HUDEP-2 (cell line): Measurements from ENCODE around the gene HS6ST1.
A peak's percentile ranks its signal among the peaks of the same experiment; 100 is the strongest.

ENCODE experiments used
- DNase-seq, 76 experiments: peaks; one replicate each; lab custom pipeline; 2025; ENCODE audit not compliant: unreplicated experiment in 76 of 76; lab: John Stamatoyannopoulos, UW

HS6ST1 gene, protein sequence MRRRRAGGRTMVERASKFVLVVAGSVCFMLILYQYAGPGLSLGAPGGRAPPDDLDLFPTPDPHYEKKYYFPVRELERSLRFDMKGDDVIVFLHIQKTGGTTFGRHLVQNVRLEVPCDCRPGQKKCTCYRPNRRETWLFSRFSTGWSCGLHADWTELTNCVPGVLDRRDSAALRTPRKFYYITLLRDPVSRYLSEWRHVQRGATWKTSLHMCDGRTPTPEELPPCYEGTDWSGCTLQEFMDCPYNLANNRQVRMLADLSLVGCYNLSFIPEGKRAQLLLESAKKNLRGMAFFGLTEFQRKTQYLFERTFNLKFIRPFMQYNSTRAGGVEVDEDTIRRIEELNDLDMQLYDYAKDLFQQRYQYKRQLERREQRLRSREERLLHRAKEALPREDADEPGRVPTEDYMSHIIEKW

GRCh38 chr2:128318776-128319464 is at the start of gene HS6ST1:
TSS of gene HS6ST1 (minus strand) at chr2:128318868. CDS start at chr2:128318563, 305 bp downstream.
- peak in 67 of 76 experiments; percentile 2 to 87 (median 69) for DNase-seq

- DNase-seq = no peak
Observed at GRCh38 chr2:128367601-128368359, 49.1 kb upstream of the HS6ST1 start.

GRCh38 chr2:128366713-128367511 is 48.2 kb upstream of the HS6ST1 start:
- no peak for DNase-seq

DNA sequence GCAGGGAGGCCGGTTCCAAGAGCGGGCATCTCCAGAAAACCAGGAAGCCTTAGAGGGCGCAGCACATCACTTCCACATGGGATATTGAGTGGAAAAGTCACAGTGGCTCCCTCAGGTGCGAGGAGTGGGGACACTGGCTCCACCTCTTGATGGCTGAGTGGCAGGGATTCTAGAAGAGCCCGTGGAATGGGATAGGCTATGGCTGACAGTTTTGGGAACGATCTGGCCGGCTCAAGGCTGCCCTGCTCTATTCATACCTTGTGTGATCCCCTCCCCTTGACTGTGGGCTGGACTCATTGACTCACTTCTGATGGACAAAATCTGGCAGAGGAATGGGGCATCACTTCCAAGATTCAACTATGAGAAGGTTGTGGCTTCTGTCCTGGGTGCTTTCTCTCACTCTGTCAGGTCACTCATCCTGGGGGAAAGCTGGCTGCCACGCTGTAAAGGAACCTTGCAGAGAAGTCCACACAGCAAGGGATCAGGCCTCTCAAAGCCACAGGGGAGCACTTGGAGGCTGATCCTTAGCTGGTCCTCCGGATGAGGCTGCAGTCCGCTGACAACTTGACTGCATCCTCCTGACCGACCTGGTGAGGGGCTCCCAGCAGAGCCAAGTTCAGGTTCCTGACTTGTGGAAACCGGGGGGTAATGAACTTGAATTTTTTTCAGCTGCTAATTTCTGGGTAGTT is 46.7 kb upstream of the HS6ST1 start:
- no peak for DNase-seq

GRCh38 chr2:128364441-128364911 is 45.8 kb upstream of the HS6ST1 start:
- DNase-seq = no peak

DNA sequence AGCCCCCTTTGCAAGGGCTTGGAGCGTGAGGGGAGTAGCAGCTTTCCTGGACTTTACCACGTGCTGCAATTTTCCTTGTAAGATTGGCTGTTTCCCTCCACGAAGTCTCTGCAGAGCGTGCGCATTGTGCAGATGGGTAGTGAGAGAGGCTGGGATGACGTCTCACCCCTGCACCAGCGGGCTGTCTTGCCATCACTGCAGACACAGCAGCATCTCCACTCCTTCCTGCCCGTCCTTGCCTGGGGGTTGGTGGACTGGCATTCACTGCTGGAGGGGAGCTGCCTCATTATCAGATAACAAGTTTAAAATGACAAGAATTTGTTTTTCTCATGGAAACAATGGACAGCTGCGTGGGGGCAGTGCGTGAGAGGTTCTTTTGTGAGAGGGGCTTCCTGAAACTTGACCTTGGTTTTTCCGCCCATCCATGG is 45.3 kb upstream of the HS6ST1 start:
- no peak for DNase-seq

GRCh38 chr2:128362889-128363228 is 44.2 kb upstream of the HS6ST1 start:
- DNase-seq = no peak

- DNase-seq = no peak
Observed at GRCh38 chr2:128362176-128362888, 43.7 kb upstream of the HS6ST1 start.

GRCh38 chr2:128361376-128362131 is 42.9 kb upstream of the HS6ST1 start:
- no peak for DNase-seq

DNA sequence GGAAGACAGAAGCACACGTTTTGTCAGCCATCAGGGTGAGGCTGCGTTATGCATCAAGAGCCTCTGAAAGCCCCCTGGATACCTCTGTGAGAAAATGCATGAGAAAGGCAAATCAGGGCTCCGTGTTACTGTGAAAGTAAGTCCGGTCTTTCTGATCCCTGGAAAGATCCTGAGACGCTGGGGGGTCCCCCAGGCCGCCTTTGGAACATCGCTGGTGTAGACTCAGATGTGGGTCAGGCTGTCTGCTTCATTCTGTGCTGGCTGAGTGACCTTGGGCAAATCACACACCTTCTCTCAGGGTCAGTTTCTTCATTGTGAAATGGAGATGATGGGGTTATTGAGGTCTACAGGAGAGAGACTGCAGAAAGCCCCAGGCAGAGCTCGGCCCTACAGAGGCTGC is 42.0 kb upstream of the HS6ST1 start:
- no peak for DNase-seq

DNA sequence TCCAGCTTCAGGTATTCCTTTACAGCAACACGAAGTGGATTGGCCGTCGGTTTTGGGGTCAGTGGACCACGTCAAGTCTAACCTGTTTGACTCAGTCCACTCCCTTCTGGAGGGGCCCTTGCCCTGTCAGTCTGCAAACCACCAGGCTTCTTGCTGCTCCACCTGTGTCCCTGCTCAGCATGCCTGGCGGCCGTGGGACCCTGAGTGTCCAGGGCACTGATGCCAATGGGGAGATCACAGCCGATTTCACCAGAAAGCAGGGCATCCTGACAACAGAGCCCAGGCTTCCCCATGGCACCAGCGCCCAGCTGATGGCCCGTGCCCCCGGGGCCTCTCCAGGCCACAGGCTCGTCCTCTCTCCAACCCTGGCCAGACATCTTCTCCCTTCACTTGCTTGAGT is 41.2 kb upstream of the HS6ST1 start:
- no peak for DNase-seq

DNA sequence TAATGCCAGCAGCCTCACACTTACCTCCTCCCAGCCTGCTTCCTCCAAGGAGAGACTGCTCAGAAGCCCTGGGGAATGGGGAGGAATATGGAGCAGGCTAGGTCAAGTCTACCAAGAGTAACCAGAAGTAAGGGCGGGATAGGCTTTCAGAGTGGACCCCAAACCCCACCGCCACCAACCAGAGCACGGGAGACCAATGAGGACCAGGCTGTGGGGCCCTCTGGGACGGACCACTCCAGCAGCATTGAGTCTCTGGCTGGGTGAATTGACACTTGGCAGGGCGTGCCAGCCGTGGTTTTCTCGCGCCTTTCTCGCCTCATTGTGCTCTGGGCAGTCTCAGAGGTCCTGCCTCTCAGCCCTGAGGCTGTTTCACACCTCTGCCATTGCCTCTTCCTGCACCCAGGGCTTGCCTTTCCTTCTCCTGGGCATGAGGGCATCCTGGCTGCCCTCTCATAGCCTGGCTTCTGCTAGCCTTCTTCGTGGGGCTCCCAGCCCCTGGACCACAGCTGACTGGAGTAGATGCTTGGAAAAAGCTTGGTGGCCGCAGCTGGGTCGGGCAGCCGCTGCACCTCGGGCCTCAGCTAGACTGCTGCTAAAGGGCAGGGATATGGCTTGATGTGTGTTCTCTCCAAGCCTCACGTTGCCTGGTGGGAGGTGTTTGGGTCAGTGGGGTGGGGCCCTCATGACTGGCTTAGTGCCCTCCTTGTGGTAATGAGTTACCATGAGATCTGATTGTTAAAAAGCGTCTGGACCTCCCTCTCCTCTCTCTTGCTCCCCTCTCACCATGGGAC is 40.5 kb upstream of the HS6ST1 start:
- no peak for DNase-seq

GRCh38 chr2:128357506-128358370 is 39.1 kb upstream of the HS6ST1 start:
- DNase-seq = no peak

- no peak for DNase-seq
Observed at GRCh38 chr2:128356127-128356526, 37.5 kb upstream of the HS6ST1 start.

DNA sequence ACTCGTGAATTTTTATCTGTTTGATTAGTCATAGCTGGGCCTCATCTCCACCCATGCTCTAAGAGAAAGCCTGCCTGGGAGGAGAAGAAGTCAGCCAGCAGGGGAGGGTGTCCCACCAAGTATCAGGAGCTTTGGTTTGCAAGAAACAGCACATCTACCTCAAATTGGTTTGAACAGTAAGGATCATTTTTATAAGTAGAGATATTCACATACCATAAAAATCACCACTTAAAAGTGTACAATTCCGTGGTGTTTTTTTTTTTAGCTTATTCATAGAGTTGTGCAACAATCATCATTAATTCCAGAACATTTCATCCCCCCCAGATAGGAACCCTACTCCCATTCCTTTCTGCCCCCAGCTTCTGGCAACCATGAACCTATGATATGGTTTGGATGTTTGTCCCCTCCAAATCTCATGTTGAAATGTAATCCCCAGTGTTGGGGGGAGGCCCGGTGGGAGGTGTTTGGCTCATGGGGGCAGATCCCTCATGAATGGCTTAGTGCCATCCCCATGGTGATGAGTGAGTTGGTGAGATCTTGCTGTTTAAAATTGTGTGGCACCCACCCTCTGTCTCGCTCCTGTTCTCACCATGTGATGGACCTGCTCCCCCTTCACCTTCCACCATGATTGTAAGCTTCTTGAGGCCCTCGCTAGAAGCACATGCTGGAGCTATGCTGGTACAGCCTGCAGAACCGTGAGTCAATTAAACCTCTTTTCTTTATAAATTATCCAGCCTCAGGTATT is 36.2 kb upstream of the HS6ST1 start:
- DNase-seq = peak in 19 of 76 experiments; percentile 4 to 44 (median 21)

DNA sequence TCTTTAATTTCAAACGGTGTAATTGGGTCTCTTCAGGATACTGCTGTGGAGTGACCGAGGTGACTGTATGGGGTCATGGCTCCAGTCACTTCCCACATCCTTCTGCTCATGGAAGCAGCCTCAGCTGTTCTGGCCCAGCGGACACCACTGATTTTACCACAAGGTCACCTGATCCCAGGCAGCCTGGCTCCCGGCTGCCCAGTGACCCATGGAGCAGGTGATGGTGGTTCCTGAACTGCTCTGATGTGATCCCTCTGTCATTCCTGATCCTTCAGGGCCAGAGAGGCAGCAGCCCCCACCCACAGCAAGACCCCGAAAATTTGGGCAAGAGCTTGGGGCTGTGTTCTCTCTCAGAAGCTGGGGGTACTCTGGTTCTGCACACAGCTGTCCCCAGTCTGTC is 35.5 kb upstream of the HS6ST1 start:
- no peak for DNase-seq
